ENCODE results near the gene LAIR2.

- TF ChIP-seq CTCF (IDR thresholded peaks at IDR 0.05) (no peak), POLR2A (IDR thresholded peaks at IDR 0.05) (no peak)
Observed at GRCh38 chr19:54485851-54486250, 16.8 kb upstream of the LAIR2 start.
